Measurements from ENCODE around the gene NLGN4X. TPM values are rescaled to one million over a fixed set of nuclear protein-coding genes. Genes with fewer than 3 reads are reported as not detected.

NLGN4X gene
- total RNA-seq, 2 donors from 2014 or later = not detected

- Mint-ChIP-seq H3K36me3 (ENCODE audit: low read depth) (no peaks in the 10 kb centered on the region), H3K4me1 (no peaks in the 10 kb centered on the region), H3K27ac (no peak overlapping the region), H3K4me3 (no peak overlapping the region), H3K27me3 (no peaks in the 10 kb centered on the region)
- DNase-seq = no peak
- ATAC-seq = no peak
- no peaks in the 10 kb centered on the region for H3K9me3 ChIP-seq (ENCODE audit: control insufficient read depth, low read length, poor library complexity, severe bottlenecking)
These were observed 358.9 kb downstream of the NLGN4X start for GRCh38 chrX:5869786-5870185.

DNA sequence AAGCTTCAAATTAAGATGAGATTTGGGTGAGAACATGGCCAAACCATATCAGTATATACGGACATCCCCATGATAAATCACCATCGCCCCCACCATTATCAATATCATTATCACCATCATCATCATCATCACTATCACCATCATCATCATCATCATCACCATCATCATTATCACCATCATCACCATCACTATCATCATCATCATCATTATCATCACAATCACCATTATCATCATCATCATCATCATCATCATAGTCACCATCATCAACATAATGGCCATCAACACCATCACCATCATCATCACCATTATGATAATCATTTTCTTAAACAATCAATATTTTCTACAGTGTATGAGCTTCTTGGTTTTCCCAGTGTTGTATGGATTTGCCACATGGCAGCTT, 360.9 kb downstream of the NLGN4X start:
- DNase-seq = no peak
- Mint-ChIP-seq H3K36me3 (ENCODE audit: low read depth) (no peaks in the 10 kb centered on the region), H3K27ac (no peak overlapping the region), H3K4me3 (no peak overlapping the region), H3K27me3 (no peaks in the 10 kb centered on the region), H3K4me1 (no peaks in the 10 kb centered on the region)
- no peak for ATAC-seq
- no peaks in the 10 kb centered on the region for H3K9me3 ChIP-seq (ENCODE audit: control insufficient read depth, low read length, poor library complexity, severe bottlenecking)

- DNase-seq (no peak), ATAC-seq (no peak)
- H3K27ac Mint-ChIP-seq = no peak overlapping the region
- H3K4me3 Mint-ChIP-seq = no peak overlapping the region
- H3K9me3 ChIP-seq (ENCODE audit: control insufficient read depth, low read length, poor library complexity, severe bottlenecking) = no peaks in the 10 kb centered on the region
- H3K27me3 Mint-ChIP-seq = no peaks in the 10 kb centered on the region
- no peaks in the 10 kb centered on the region for H3K4me1 Mint-ChIP-seq
- H3K36me3 Mint-ChIP-seq (ENCODE audit: low read depth) = no peaks in the 10 kb centered on the region
These were observed 371.4 kb downstream of the NLGN4X start for GRCh38 chrX:5857232-5857631.

GRCh38 chrX:5852941-5853340, 375.7 kb downstream of the NLGN4X start:
- H3K4me3 Mint-ChIP-seq = no peak overlapping the region
- H3K36me3 Mint-ChIP-seq (ENCODE audit: low read depth) = no peaks in the 10 kb centered on the region
- no peaks in the 10 kb centered on the region for H3K27me3 Mint-ChIP-seq
- no peak overlapping the region for H3K27ac Mint-ChIP-seq
- DNase-seq (no peak), ATAC-seq (no peak)
- H3K4me1 Mint-ChIP-seq = no peaks in the 10 kb centered on the region
- H3K9me3 ChIP-seq (ENCODE audit: control insufficient read depth, low read length, poor library complexity, severe bottlenecking) = no peaks in the 10 kb centered on the region

DNA sequence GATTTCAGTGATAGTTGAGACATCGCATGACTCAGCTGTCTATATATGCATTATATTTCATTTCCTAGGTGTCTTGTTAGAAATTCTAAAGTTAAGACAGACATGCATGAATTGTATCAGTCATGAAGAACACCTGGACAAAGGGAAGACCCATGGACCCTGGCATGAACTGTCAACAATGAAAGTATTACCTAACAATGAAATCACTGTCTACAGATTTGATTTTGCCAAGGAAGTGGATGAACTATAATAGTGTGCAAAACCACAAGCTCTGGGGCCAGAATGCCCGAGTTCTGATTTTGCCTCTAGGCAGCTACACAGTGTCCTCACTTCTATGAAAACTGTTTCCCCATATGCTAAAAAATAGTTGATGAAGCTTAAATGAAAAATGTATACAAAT, 386.1 kb downstream of the NLGN4X start:
- ATAC-seq (no peak), DNase-seq (no peak)
- no peaks in the 10 kb centered on the region for H3K9me3 ChIP-seq (ENCODE audit: control insufficient read depth, low read length, poor library complexity, severe bottlenecking)
- Mint-ChIP-seq H3K27ac (no peak overlapping the region), H3K27me3 (no peaks in the 10 kb centered on the region), H3K4me3 (no peak overlapping the region), H3K4me1 (no peaks in the 10 kb centered on the region), H3K36me3 (ENCODE audit: low read depth) (no peaks in the 10 kb centered on the region)

Measured in T-helper 17 cell (primary cell).